Measurements from ENCODE around the gene SERPINE3.

Gene SERPINE3

DNA sequence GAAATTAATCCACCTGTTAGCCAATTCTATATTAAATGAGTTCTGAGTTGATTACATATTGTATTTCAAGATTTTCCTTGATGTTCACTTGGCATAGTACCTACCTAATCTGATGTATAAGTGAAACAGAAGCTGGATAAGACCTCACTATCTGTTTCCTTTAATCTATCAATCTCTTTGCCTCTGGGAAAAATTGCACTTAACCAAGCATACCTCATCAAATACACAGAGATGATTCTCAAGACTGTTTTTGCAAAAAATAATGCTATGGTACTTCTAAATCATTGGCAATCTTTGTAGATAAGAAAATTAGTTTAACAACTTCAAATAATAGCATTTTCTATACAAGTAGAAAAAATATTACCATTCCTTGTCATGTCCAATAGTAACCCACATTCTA lies 55.2 kb downstream of the SERPINE3 start:
- Histone ChIP-seq H3K27ac (replicated peaks) (no peak overlapping the region), H3K4me3 (replicated peaks; ENCODE audit: insufficient read depth, low read length) (no peak overlapping the region), H3K27me3 (ENCODE audit: insufficient read depth, poor library complexity, severe bottlenecking) (no peaks in the 10 kb centered on the region)
- no peak for DNase-seq (ENCODE audit: low read depth in 1 of 2, low spot score in 1 of 2)
- TF ChIP-seq POLR2AphosphoS5 (IDR thresholded peaks at IDR 0.05; ENCODE audit: low read depth) (no peak), SPI1 (IDR thresholded peaks at IDR 0.05; ENCODE audit: borderline replicate concordance, low read depth) (no peak), GABPA (IDR thresholded peaks at IDR 0.05; ENCODE audit: low read depth) (no peak), CTCF (IDR thresholded peaks at IDR 0.05; ENCODE audit: insufficient read depth, low read length) (no peak)
- TF ChIP-seq, protein P1, sequence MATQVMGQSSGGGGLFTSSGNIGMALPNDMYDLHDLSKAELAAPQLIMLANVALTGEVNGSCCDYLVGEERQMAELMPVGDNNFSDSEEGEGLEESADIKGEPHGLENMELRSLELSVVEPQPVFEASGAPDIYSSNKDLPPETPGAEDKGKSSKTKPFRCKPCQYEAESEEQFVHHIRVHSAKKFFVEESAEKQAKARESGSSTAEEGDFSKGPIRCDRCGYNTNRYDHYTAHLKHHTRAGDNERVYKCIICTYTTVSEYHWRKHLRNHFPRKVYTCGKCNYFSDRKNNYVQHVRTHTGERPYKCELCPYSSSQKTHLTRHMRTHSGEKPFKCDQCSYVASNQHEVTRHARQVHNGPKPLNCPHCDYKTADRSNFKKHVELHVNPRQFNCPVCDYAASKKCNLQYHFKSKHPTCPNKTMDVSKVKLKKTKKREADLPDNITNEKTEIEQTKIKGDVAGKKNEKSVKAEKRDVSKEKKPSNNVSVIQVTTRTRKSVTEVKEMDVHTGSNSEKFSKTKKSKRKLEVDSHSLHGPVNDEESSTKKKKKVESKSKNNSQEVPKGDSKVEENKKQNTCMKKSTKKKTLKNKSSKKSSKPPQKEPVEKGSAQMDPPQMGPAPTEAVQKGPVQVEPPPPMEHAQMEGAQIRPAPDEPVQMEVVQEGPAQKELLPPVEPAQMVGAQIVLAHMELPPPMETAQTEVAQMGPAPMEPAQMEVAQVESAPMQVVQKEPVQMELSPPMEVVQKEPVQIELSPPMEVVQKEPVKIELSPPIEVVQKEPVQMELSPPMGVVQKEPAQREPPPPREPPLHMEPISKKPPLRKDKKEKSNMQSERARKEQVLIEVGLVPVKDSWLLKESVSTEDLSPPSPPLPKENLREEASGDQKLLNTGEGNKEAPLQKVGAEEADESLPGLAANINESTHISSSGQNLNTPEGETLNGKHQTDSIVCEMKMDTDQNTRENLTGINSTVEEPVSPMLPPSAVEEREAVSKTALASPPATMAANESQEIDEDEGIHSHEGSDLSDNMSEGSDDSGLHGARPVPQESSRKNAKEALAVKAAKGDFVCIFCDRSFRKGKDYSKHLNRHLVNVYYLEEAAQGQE (IDR thresholded peaks at IDR 0.05; ENCODE audit: insufficient replicate concordance, low read depth), result no peak

GRCh38 chr13:51396352-51396751 lies 56.9 kb downstream of the SERPINE3 start:
- DNase-seq (ENCODE audit: low read depth in 1 of 2, low spot score in 1 of 2), result peak; percentile 31
- TF ChIP-seq POLR2AphosphoS5 (IDR thresholded peaks at IDR 0.05; ENCODE audit: low read depth), result no peak
- TF ChIP-seq CTCF (IDR thresholded peaks at IDR 0.05; ENCODE audit: insufficient read depth, low read length), result no peak
- TF ChIP-seq, protein P1 (IDR thresholded peaks at IDR 0.05; ENCODE audit: insufficient replicate concordance, low read depth), result no peak
- no peak for TF ChIP-seq SPI1 (IDR thresholded peaks at IDR 0.05; ENCODE audit: borderline replicate concordance, low read depth)
- no peak for TF ChIP-seq GABPA (IDR thresholded peaks at IDR 0.05; ENCODE audit: low read depth)
- Histone ChIP-seq H3K27ac (replicated peaks) (no peak overlapping the region; the same call in 1 of the 2 replicates), H3K27me3 (ENCODE audit: insufficient read depth, poor library complexity, severe bottlenecking) (no peaks in the 10 kb centered on the region), H3K4me3 (replicated peaks; ENCODE audit: insufficient read depth, low read length) (no peak overlapping the region)

GRCh38 chr13:51397262-51397941 lies 57.9 kb downstream of the SERPINE3 start:
- peak in 1 of 2 experiments; percentile 12 for DNase-seq (ENCODE audit: low read depth in 1 of 2, low spot score in 1 of 2)
- TF ChIP-seq, protein P1 (IDR thresholded peaks at IDR 0.05; ENCODE audit: insufficient replicate concordance, low read depth), result no peak
- TF ChIP-seq POLR2AphosphoS5 (IDR thresholded peaks at IDR 0.05; ENCODE audit: low read depth), result no peak
- no peak for TF ChIP-seq SPI1 (IDR thresholded peaks at IDR 0.05; ENCODE audit: borderline replicate concordance, low read depth)
- TF ChIP-seq GABPA (IDR thresholded peaks at IDR 0.05; ENCODE audit: low read depth), result no peak
- no peak for TF ChIP-seq CTCF (IDR thresholded peaks at IDR 0.05; ENCODE audit: insufficient read depth, low read length)
- Histone ChIP-seq H3K27ac (replicated peaks) (no peak overlapping the region), H3K4me3 (replicated peaks; ENCODE audit: insufficient read depth, low read length) (no peak overlapping the region), H3K27me3 (ENCODE audit: insufficient read depth, poor library complexity, severe bottlenecking) (no peaks in the 10 kb centered on the region)

All from HL-60 (cell line).